ENCODE results near the gene OR2Z1.

GRCh38 chr19:8731428-8732169 is 10.2 kb downstream of the OR2Z1 start:
- TF ChIP-seq, protein P1, sequence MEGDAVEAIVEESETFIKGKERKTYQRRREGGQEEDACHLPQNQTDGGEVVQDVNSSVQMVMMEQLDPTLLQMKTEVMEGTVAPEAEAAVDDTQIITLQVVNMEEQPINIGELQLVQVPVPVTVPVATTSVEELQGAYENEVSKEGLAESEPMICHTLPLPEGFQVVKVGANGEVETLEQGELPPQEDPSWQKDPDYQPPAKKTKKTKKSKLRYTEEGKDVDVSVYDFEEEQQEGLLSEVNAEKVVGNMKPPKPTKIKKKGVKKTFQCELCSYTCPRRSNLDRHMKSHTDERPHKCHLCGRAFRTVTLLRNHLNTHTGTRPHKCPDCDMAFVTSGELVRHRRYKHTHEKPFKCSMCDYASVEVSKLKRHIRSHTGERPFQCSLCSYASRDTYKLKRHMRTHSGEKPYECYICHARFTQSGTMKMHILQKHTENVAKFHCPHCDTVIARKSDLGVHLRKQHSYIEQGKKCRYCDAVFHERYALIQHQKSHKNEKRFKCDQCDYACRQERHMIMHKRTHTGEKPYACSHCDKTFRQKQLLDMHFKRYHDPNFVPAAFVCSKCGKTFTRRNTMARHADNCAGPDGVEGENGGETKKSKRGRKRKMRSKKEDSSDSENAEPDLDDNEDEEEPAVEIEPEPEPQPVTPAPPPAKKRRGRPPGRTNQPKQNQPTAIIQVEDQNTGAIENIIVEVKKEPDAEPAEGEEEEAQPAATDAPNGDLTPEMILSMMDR (IDR thresholded peaks at IDR 0.05): no peak
- no peak for TF ChIP-seq POLR2AphosphoS5 (IDR thresholded peaks at IDR 0.05; ENCODE audit: insufficient read depth in 1 of 2, low read depth in 1 of 2)

Measured in vagina (tissue), 2 donors.